SKM-1 treated with dmso at 0.1 percent for 144 hours (cell line): ENCODE data around the gene NOVA2.
A peak's percentile ranks its signal among the peaks of the same experiment; 100 is the strongest.

Experiments
- DNase-seq: peaks from one replicate; lab custom pipeline; 2025; ENCODE audit not compliant: unreplicated experiment; lab: John Stamatoyannopoulos, UW

NOVA2 gene, protein sequence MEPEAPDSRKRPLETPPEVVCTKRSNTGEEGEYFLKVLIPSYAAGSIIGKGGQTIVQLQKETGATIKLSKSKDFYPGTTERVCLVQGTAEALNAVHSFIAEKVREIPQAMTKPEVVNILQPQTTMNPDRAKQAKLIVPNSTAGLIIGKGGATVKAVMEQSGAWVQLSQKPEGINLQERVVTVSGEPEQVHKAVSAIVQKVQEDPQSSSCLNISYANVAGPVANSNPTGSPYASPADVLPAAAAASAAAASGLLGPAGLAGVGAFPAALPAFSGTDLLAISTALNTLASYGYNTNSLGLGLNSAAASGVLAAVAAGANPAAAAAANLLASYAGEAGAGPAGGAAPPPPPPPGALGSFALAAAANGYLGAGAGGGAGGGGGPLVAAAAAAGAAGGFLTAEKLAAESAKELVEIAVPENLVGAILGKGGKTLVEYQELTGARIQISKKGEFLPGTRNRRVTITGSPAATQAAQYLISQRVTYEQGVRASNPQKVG

DNA sequence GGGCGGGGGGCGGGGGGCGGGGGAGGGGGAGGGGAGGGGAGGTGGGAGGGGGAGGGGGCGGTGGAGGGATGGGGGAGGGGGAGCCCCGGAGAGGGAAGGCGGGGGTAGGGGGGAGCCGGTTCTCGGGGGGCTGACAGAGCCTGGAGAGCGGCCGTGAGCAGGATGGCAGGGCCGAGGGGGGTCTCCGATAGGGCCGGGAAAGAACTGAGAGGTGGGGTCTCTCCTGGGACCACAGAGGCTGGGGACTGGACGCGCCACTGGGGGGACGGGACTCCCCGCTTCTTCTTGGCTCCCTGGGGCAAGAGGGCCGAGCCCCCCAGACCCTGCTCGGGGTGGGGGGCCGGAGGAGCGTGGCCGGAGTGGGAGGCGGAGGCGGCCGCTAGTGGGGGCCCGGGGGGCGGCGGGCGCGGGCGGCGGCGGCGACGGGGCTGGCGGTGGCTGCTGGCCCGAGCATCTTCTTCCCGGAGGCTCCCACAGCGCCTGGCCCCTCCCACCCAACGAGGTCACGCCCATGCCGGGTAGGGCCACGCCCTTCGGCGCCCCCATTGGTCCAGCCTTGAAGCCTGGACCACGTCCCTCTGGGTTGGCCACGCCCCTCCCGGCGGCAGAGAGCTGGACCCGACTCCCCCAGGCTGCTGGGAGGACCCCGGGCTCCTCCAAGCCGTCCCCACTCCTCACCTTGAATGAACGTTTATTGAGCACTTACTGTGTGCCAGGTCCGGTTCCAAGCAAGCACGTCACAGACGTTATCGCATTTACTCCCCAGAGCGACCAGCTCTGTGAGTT lies at the start of gene NOVA2:
Gene NOVA2 (minus strand): TSS at position 313 of the 786 bp plus-strand sequence. CDS start 514 bp downstream, outside the sequence.
- DNase-seq, result no peak

DNA sequence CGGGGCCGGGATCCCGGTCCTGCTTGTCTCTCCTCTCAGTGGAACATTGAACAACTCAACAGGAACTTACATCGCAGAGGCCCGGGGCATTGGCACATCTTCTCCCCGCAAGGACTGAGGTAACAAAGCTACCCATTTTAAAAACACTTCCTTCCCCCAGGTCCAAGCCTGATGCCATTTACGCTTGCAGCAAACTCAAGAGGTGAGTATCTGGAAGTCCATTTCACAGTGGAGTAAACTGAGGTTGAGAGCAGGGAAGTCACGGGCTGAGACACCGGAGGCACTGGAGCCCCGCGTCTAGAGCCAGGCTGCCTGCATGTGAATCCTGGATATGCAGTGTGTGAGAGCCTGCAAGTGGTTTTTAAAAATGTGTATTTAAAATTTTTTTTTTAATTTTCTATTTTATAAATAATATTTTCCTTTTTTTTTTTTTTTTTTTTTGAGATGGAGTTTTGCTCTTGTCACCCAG lies 49.7 kb upstream of the NOVA2 start:
- DNase-seq, result no peak

DNA sequence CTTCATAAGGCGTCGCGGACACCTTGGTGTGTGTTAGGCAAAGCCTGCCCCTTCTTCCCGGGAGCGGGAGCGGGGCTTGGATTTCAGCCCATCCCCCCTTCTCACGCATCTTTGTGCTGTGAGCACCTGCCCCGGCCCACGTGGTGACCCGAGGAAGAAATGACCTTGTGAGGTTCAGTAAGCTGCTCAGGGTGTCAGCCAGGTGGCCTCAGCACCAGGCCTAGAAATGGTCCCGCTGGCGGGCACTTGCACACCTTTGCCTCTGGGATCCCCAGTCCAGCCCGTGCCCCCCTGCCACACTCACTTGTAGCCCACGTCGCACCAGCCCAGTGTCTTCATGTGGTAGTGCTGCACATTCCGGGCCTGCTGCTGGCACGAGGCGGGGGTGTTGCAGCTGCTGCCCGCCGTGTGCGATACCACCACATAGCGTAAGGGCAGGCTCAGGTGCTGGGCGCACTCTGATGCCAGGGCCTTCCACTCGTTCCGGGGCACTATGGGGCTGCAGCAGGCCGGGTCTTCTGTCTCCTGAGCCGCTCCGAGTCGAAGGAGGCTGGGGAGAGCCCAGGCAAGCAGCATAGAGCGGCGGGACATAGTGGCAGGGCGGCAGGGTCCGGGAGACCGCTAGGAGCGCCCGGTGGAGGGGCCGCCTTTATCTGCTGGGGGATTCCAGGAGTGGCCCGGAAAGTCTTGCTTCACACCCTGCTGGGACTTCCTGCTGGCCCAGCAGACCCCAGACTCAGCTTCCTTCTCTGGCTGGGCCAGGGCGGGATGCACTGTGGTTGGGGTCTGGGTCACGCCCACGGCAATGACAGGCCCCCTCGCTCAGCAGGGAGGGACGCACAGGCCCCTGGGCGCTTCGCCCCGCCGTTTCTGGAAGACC lies 49.0 kb upstream of the NOVA2 start, which contains the start of gene PGLYRP1:
Gene PGLYRP1 (minus strand): TSS at position 623 of the 880 bp plus-strand sequence. CDS start 32 bp downstream, at position 591.
- no peak for DNase-seq

DNA sequence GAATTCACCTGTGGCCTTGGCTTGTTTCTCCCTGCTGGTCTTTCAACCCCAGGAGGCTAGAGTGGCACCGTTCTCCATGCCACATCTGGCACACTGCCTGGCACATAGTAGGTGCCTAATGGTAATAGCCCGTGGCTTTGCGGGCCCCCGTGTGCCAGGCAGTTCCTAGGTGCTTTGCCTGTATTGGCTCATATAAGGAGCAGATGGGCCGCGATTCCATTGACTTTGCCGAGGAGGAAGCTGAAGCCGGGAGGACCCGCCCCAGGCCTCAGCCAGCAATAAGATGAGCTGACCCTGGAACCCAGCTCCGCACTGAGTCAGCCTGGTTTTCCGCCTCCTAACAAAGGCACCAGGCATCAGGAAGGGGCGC lies 48.4 kb upstream of the NOVA2 start:
- no peak for DNase-seq

DNA sequence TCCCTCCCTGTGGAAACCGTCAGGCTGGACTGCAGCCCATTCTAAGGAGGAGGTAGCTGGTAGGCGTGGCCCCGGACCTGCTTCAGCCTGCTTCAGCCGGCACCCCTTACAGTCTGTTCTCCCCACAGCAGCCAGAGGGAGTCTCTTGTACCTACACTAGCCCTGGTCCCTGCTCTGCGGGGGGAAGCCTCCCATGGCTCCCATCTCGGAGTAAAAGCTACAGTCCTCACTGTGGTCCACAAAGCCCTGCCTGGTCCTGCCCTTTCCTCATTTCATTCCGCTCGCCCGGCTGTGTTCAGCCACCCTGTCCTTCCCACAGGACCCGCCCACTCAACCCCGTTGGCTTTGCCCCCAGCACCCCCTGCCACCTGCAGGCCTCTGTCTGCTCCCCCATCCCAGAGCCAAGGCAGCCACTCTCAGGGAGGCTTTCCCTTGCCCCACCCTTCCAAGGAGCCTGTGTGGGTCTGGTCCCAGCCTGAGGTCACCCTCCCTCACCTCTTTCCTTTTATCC lies 47.9 kb upstream of the NOVA2 start:
- DNase-seq, result no peak

DNA sequence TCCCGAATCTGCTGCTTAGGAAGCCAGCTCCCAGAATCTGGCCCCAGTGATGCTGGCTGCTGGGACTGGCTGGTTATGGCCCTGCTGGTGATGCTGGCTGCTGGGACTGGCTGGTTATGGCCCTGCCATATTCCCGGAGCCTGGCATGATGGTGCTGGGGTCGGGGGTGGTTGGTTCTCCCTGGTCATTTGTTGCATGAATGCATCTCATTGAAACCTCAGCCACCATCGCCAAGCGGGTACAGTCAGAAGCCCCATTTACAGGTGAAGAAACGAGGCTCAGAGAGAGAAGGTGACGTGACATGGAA lies 47.1 kb upstream of the NOVA2 start:
- no peak for DNase-seq

DNA sequence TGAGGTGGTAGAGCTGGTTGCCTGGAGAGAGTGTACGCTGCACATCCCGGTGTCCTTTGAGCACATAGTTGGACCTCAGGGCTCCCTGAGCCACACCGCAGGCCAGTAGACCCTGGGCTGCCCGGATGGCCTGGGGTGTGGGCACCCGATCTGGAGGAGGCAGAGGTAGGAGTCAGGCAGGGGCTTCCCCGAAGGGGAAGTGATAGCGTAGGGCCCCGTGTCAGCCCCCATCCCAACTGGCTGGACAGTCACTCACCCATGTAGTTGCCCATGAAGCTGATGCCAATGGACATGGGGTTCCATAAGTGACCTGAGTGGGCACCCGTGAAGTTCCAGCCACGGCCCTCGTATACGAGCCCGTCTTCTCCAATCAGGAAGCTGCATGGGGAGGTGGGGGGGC lies 45.6 kb upstream of the NOVA2 start:
- DNase-seq, result no peak

DNA sequence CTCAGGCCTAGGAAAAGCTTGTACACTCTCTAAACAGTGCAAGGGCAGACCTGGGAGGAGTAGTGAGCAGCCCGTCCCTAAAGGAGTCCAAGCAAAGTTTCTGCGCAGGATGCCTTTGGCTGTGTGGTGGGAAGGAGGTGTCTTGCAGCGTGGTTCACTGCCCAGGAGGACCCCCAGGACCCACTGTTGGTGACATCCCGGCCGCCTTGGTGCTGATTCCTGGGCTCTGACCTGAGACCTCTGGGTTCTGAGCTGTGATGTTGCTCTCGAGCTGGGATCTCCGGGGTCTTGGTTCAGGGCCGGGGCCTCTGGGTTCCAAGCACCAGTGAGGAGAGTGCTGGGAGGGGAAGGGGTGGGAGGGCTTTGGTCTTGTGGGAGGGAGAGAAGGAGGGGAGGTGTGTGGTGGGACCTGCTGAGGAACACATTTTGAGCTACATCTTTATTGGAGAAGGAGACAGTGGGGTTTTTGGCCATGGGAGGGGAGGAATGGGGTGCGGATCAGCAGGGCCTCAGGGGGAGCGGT lies 45.1 kb upstream of the NOVA2 start:
- DNase-seq, result no peak

DNA sequence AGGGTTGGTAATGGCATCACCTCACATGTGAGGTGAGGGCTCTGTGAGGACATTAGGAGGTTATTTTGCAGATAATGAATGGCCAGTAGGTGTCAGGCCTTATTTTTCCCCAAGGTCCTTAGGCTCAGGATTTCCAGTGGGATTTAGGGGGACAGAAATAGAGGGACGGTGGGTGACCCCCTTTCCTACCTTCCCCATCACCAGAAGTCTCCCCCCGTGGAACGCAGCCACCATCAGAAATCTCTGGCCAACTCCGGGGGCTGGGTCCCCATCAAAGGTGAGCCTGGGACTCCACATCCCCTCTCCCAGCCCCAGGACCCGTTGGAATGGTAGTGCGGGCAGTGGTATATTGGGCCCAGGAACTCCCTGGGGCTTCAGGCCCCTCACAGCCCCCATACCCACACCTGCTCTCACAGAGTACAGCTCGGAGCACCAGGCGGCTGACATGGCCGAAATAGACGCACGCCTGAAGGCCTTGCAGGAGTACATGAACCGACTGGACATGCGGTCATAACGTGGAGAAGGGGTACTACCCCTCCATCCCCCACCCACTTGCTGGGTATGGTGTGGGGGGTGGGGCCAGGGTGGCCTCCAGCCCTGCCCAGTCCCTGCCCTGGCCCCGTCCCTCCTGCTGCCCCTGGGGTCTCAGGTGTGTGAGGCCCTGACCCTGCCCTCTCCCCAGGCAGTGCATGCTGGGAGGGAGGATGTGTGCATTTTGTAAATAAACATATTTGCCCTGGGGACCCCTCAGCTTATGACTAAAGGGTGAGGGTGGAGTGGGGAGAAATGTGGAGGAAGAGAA lies 44.4 kb upstream of the NOVA2 start:
- no peak for DNase-seq

DNA sequence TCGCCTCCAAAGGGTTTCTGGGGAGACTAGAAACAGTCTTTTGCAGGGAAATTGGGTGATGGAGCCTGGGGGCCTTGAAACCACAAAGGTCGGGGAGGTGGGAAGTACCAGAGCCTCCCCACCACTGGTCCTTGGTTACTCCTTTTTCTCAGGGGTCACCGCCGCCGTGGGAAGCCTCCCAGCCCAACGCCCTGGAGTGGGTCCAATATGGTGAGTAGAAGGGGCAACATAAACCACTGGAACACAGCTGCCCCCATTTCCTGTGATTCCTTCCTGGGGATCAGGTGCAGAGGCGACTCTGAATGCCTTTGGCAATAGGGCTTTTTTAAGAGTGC lies 43.4 kb upstream of the NOVA2 start:
- no peak for DNase-seq

DNA sequence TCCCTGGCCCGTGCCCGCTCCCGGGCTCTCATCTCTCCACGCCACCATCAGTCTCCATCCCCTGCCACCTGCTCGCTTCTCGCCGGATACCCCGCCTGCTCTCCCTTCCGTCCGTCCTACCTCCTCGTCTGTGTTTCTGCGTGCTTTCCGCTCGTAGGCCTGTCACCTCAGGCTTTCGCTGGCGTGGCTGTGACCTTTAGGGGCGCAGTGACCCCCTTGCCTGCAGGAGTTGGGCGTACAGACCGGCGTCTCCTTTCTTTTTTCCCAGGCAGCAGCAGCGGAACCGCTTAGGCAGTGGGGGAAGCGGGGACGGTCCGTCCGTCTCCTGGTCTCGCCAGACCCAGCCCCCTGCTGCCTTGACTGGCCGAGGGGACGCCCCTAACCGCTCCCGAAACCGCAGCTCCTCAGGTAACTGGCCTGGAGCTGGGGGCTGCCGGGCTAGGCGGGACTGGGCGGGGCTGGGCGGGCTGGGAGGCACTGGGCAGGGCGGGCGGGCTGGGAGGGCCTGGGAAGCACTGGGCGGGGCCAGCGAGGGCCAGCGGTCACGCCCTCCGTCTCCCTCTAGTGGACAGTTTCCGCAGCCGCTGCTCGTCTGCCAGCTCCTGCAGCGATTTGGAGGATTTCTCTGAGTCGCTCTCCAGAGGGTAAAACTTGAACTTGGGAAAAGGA lies 42.9 kb upstream of the NOVA2 start:
- DNase-seq, result peak; percentile 15

DNA sequence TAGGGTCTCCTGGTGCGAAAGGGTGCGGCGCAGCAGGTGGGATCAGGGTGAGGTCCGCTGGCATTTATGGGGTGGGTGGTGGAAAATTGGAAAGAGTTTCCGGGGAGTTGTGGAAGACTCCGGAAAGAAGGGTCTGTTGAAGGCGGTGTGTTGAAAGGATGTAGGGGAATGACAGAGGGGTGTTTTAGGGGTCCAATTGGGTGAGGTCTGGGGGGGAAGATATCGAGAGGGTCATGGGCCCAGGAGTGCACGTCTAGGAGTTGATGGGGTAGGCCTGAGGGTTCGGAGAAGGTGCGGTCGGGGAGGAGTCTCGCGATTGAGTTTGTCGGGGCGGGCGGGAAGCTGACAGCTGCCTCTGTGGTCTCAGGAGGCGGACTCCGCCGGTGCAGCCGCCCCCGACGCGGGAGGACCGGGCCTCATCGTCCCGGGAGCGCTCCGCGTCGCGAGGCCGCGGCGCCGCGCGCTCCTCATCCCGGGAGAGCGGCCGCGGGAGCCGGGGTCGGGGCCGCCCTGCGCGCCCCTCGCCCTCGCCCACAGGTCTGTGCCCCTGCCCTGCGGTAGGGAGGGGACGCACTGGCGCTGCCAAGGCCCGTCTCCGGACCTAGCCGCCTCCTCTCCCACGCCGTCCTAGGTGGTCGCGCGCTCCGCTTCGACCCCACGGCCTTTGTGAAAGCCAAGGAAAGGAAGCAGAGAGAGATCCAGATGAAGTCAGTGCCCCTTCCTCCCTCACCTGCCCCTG lies 42.2 kb upstream of the NOVA2 start:
- no peak for DNase-seq

DNA sequence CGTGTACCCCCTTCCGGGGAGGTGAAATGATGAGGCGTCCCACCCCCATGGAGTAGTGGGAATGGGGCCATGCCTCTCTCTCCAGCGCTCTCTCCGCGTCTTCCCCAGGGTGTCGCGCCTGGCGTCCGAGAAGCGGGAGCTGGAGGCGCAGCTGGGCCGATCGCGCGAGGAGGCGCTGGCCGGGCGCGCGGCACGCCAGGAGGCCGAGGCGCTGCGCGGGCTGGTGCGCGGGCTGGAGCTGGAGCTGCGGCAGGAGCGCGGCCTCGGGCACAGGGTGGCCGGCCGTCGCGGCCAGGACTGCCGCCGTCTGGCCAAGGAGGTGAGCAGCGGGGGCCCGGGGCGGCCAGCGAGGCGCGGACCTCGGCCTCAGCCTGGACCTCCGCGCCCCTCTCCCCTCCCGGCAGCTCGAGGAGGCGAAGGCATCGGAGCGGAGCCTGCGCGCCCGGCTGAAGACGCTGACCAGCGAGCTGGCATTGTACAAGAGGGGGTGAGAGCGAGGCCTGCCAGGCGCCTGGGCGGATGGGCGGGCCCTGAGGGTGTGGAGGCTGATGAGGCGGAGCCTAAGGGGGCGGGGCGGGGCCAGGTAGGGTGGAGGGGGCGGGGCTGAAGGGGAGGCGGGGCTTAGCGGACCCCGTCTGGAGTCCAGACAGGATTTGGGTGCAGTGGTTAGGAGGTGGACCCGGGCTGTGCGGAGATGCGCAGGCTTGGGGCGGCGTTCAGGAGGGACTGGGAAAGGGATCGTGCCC lies 41.4 kb upstream of the NOVA2 start:
- no peak for DNase-seq

DNA sequence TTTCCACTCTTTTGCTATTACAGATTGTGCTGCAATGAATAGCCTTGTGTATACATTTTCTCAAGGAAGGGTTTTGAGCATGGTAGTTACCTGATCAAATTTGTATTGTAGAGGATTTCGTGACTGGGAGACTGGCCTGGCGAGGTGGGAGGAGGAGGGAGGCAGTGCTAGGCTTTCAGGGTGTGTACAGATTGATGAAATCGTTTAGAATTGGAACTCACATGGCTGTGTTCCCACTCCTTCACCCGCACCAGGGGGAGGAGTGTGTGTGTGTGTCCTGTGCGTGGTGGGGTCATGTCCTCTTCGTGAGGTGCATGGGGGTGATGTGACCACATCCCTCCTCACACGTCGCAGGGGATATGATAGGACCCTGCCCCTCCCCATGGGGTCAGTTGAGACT lies 40.9 kb upstream of the NOVA2 start:
- no peak for DNase-seq

DNA sequence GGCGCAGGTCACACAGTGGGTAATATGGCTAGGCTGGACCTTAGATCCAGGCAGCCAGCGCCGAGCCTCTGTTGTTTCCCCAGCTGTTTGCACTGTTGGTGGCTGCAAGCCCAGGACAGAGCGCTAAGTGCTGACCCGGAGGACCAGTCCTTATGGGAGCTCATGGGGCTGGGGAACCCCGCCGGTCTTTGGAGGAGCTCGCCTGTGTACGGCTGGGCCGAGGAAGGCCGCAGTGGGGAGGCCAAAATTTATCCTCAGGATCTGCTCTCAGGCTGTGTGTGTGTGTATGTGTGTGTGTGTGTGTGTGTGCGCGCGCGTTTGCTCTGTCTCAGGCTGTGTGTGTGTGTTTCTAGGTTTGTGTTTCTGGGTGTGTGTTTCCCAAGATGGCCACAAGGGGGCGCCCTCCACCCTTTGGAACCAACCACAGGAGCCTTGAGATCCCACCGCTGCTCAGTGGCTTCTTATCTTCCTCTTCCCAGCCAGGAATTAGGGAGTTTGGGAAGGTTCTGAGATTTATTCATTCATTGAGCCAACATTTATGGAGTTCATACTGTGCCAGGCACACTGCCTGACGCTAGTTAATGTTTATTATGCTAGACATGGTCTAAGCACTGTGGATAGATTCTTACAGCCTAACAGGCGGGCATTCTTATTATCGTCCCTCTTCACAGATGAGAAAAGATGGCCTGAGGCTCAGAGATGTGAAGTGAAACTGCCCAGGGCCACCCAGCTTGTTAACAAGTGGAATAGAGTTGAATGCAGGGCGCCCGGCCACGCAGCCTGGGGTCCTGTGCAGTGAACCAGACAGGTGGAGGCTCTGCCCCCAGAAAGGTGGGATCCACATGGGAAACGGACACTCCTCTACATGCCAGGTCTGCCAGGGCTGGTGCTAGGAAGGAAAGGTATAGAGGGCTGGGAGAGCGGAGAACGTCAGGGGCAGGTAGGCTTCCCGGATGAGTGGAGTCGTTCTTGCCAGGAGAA lies 36.2 kb upstream of the NOVA2 start:
- no peak for DNase-seq

DNA sequence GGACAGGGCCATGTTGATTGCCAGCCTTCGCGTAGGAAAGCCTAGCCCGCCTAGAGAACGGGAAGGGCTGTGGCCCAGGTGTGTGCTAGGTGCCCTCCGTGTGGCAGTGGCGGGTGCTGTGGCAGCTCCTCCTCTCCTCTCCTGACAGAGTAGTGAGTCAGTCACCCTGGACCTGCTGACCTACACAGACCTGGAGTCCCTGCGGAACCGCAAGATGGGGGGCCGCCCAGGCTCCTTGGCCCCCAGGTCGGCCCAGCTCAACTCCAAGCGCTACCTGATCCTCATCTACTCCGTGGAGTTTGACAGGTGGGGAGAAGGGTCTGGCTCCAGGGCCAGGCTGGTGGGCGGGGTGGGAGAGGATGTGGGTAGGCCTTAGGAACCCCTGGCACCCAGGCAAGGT lies 32.7 kb upstream of the NOVA2 start:
- DNase-seq, result no peak
